ENCODE data around the gene TTPAL. TPM values are rescaled to one million over a fixed set of nuclear protein-coding genes. Genes with fewer than 3 reads are reported as not detected.

Gene TTPAL
- total RNA-seq, 2 experiments from 2014 or later: 9.0 to 9.9 TPM

- no peak for DNase-seq
- no peaks in the 10 kb centered on the region for H3K9me3 Mint-ChIP-seq
- H3K36me3 Mint-ChIP-seq (ENCODE audit: low read depth): no peaks in the 10 kb centered on the region
- no peaks in the 10 kb centered on the region for H3K9me3 ChIP-seq (ENCODE audit: control insufficient read depth in 1 of 2, insufficient read depth in 1 of 2, low read length in 2 of 2)
- no peak overlapping the region for H3K4me3 ChIP-seq (ENCODE audit: low read length)
- H3K4me3 Mint-ChIP-seq: no peak overlapping the region
- no peak for ATAC-seq (ENCODE audit: poor library complexity)
- no peaks in the 10 kb centered on the region for H3K4me1 Mint-ChIP-seq (ENCODE audit: low read depth)
- no peak for TF ChIP-seq CTCF (IDR thresholded peaks at IDR 0.05)
- POLR2A ChIA-PET: no interaction called here
- no peak overlapping the region for H3K27ac Mint-ChIP-seq
- no peaks in the 10 kb centered on the region for H3K4me1 ChIP-seq (ENCODE audit: insufficient read depth, low read length)
- CTCF ChIA-PET: no interaction called here
- H3K36me3 ChIP-seq (ENCODE audit: insufficient read depth, low read length): no peaks in the 10 kb centered on the region
- intact Hi-C loops (cut with DNase I, micrococcal nuclease): no loop called here
- peaks cover 13% of the 10 kb centered on the region for H3K27me3 Mint-ChIP-seq
- no peak overlapping the region for H3K27ac ChIP-seq (ENCODE audit: low read depth in 1 of 2, low read length in 2 of 2)
- no peaks in the 10 kb centered on the region for H3K27me3 ChIP-seq (ENCODE audit: control insufficient read depth in 1 of 2, insufficient read depth in 2 of 2, low read length in 2 of 2)
Observed at GRCh38 chr20:44437497-44437896, 38.2 kb upstream of the TTPAL start.

GRCh38 chr20:44438782-44439181 is 36.9 kb upstream of the TTPAL start:
- Mint-ChIP-seq H3K4me1 (ENCODE audit: low read depth) (no peaks in the 10 kb centered on the region), H3K4me3 (no peak overlapping the region), H3K36me3 (ENCODE audit: low read depth) (no peaks in the 10 kb centered on the region), H3K9me3 (no peaks in the 10 kb centered on the region), H3K27ac (no peak overlapping the region), H3K27me3 (peaks cover 5% of the 10 kb centered on the region)
- ATAC-seq (ENCODE audit: poor library complexity): no peak
- Histone ChIP-seq H3K27ac (ENCODE audit: low read depth in 1 of 2, low read length in 2 of 2) (no peak overlapping the region), H3K4me1 (ENCODE audit: insufficient read depth, low read length) (no peaks in the 10 kb centered on the region), H3K36me3 (ENCODE audit: insufficient read depth, low read length) (no peaks in the 10 kb centered on the region), H3K27me3 (ENCODE audit: control insufficient read depth in 1 of 2, insufficient read depth in 2 of 2, low read length in 2 of 2) (no peaks in the 10 kb centered on the region), H3K4me3 (ENCODE audit: low read length) (no peak overlapping the region), H3K9me3 (ENCODE audit: control insufficient read depth in 1 of 2, insufficient read depth in 1 of 2, low read length in 2 of 2) (no peaks in the 10 kb centered on the region)
- intact Hi-C loops (cut with DNase I, micrococcal nuclease): no loop called here
- ChIA-PET CTCF (interaction anchor here (0.7 kb wide), 1 partner anchor 202 kb away, joined by 3 read pairs; no protein-coding TSS in a partner anchor), POLR2A (no interaction called here)
- no peak for TF ChIP-seq CTCF (IDR thresholded peaks at IDR 0.05)
- no peak for DNase-seq

GRCh38 chr20:44439318-44439717 is 36.4 kb upstream of the TTPAL start:
- Mint-ChIP-seq H3K4me3 (no peak overlapping the region), H3K27me3 (peaks cover 5% of the 10 kb centered on the region), H3K4me1 (ENCODE audit: low read depth) (no peaks in the 10 kb centered on the region), H3K36me3 (ENCODE audit: low read depth) (no peaks in the 10 kb centered on the region), H3K27ac (no peak overlapping the region), H3K9me3 (no peaks in the 10 kb centered on the region)
- Histone ChIP-seq H3K4me1 (ENCODE audit: insufficient read depth, low read length) (no peaks in the 10 kb centered on the region), H3K36me3 (ENCODE audit: insufficient read depth, low read length) (no peaks in the 10 kb centered on the region), H3K9me3 (ENCODE audit: control insufficient read depth in 1 of 2, insufficient read depth in 1 of 2, low read length in 2 of 2) (no peaks in the 10 kb centered on the region), H3K4me3 (ENCODE audit: low read length) (no peak overlapping the region), H3K27me3 (ENCODE audit: control insufficient read depth in 1 of 2, insufficient read depth in 2 of 2, low read length in 2 of 2) (no peaks in the 10 kb centered on the region), H3K27ac (ENCODE audit: low read depth in 1 of 2, low read length in 2 of 2) (no peak overlapping the region)
- ChIA-PET CTCF (no interaction called here), POLR2A (no interaction called here)
- DNase-seq: no peak
- intact Hi-C loops (cut with DNase I, micrococcal nuclease): no loop called here
- TF ChIP-seq CTCF (IDR thresholded peaks at IDR 0.05): no peak
- ATAC-seq (ENCODE audit: poor library complexity): no peak
